Activated T-helper 17 cell treated with anti-CD3 and anti-CD28 coated beads, Interleukin-2, amount 50 U/mL, for 72 hours (primary cell): ENCODE results near the gene ITFG2. TPM values are rescaled to one million over a fixed set of nuclear protein-coding genes. Genes with fewer than 3 reads are reported as not detected.

Experiments used
- ATAC-seq: fragments of 150-1000 bp; cut with Tn5 transposase; replicated peaks from 2 replicates; pipeline ENCODE4 v1.10.0; 2021; ENCODE audit warnings: mild to moderate bottlenecking, moderate library complexity
- H3K27ac Mint-ChIP-seq: one replicate; pipeline ENCODE4 v1.8.0; 2022; ENCODE audit warnings: mixed read lengths
- H3K27me3 Mint-ChIP-seq: one replicate; pipeline ENCODE4 v1.8.0; 2022; ENCODE audit warnings: mixed read lengths
- H3K36me3 Mint-ChIP-seq: one replicate; pipeline ENCODE4 v1.8.0; 2022; ENCODE audit warnings: low read depth, mild to moderate bottlenecking, mixed read lengths
- H3K4me1 Mint-ChIP-seq: one replicate; pipeline ENCODE4 v1.8.0; 2022; ENCODE audit warnings: mixed read lengths
- H3K4me3 Mint-ChIP-seq: one replicate; pipeline ENCODE4 v1.8.0; 2022; ENCODE audit warnings: mild to moderate bottlenecking, mixed read lengths
- H3K9me3 Mint-ChIP-seq: one replicate; pipeline ENCODE4 v1.8.0; 2022; ENCODE audit warnings: mixed read lengths
- total RNA-seq, 2 donors: library from RNA; stranded (reverse); gene quantifications; one replicate each; pipeline ENCODE4 v1.2.3, GENCODE V29; 2022

ITFG2 gene
- total RNA-seq, 2 donors from 2014 or later: 34.8 to 43.8 TPM

DNA sequence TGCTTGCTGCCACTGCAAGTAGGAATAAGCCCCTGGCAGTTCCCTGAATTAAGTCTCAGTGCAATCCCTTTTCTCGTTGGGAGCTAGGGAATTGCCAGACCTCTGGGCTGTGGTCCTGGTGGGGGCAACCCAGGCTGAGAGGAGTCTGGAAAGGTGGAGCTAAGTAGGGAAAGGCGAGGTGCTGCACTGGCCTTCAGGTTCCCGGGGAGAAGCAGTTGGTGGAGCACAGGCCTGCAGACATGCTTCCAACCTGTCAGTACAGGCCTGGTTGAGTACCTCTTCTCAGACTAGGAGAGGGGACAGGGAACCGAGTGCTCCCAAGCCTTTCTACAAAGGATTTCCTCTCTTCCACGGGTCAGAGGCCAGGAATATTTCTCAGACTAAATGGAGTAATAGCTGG is 20.9 kb downstream of the ITFG2 start:
- H3K36me3 Mint-ChIP-seq: peaks cover 57% of the 10 kb centered on the region
- H3K27me3 Mint-ChIP-seq: no peaks in the 10 kb centered on the region
- no peaks in the 10 kb centered on the region for H3K9me3 Mint-ChIP-seq
- no peak overlapping the region for H3K27ac Mint-ChIP-seq
- ATAC-seq: no peak
- no peaks in the 10 kb centered on the region for H3K4me1 Mint-ChIP-seq
- no peak overlapping the region for H3K4me3 Mint-ChIP-seq

DNA sequence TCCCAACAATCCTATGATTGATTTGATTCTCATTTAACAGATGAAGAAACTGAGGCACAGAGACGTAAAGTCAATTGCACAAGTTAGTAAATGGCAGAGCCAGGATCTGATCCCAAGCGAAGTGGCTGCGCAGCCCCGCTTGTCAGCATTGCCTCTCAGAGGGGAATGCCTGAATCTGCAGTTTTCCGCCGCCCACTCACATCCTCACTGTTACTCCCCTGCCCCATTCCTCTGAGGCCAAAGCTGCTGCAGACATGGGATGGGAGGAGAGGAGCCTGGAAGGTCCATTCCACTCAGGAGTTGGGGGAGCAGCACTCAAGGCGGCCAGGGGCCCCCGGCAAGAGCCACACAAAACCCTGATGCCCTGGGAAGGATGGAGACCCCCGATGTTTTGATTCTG is 21.3 kb downstream of the ITFG2 start:
- H3K4me1 Mint-ChIP-seq: no peaks in the 10 kb centered on the region
- H3K36me3 Mint-ChIP-seq: peaks cover 57% of the 10 kb centered on the region
- H3K27me3 Mint-ChIP-seq: no peaks in the 10 kb centered on the region
- no peaks in the 10 kb centered on the region for H3K9me3 Mint-ChIP-seq
- ATAC-seq: no peak
- no peak overlapping the region for H3K27ac Mint-ChIP-seq
- H3K4me3 Mint-ChIP-seq: no peak overlapping the region

GRCh38 chr12:2834581-2835491 is 22.4 kb downstream of the ITFG2 start, which contains the start of gene NRIP2:
TSS of gene NRIP2 (minus strand) at chr12:2835035. CDS start at chr12:2834983, 52 bp downstream.
- Mint-ChIP-seq H3K27me3 (no peaks in the 10 kb centered on the region), H3K4me3 (no peak within 1 kb of the TSS), H3K9me3 (no peaks in the 10 kb centered on the region), H3K36me3 (peaks cover 59% of the 10 kb centered on the region), H3K4me1 (no peaks in the 10 kb centered on the region), H3K27ac (no peak within 1 kb of the TSS)
- no peak for ATAC-seq

- Mint-ChIP-seq H3K36me3 (peaks cover 58% of the 10 kb centered on the region), H3K4me3 (no peak overlapping the region), H3K27me3 (no peaks in the 10 kb centered on the region), H3K27ac (no peak overlapping the region), H3K9me3 (no peaks in the 10 kb centered on the region), H3K4me1 (no peaks in the 10 kb centered on the region)
- ATAC-seq: no peak
These were observed 23.4 kb downstream of the ITFG2 start for GRCh38 chr12:2835691-2836403.

GRCh38 chr12:2836574-2836973 is 24.1 kb downstream of the ITFG2 start:
- H3K9me3 Mint-ChIP-seq: no peaks in the 10 kb centered on the region
- H3K4me3 Mint-ChIP-seq: no peak overlapping the region
- no peaks in the 10 kb centered on the region for H3K27me3 Mint-ChIP-seq
- no peaks in the 10 kb centered on the region for H3K4me1 Mint-ChIP-seq
- peaks cover 55% of the 10 kb centered on the region for H3K36me3 Mint-ChIP-seq
- ATAC-seq: no peak
- no peak overlapping the region for H3K27ac Mint-ChIP-seq

GRCh38 chr12:2841056-2841650 is 28.7 kb downstream of the ITFG2 start:
- no peak overlapping the region for H3K27ac Mint-ChIP-seq
- H3K4me1 Mint-ChIP-seq: no peaks in the 10 kb centered on the region
- H3K36me3 Mint-ChIP-seq: peaks cover 67% of the 10 kb centered on the region
- H3K9me3 Mint-ChIP-seq: no peaks in the 10 kb centered on the region
- H3K27me3 Mint-ChIP-seq: no peaks in the 10 kb centered on the region
- ATAC-seq: no peak
- no peak overlapping the region for H3K4me3 Mint-ChIP-seq

DNA sequence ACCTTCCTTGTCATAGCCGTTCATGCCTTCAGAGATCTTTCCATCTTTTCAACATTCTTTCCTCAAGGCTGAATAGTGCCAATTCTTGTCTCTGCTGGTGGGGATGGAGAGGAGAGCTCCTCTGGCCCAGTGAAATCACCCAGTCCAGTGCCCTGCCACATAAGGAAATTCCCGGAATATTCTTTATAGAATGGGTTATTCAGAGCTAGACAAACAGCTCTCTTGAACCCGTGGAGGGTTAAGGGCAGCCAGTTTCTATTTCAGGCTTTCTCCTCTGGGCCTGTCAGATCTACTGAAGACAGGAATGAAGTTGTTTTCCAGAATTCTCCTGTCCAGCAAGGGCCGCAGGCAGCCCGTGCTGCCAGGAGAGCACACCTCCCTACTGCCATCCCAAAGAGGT is 30.5 kb downstream of the ITFG2 start:
- no peak for ATAC-seq
- Mint-ChIP-seq H3K27ac (no peak overlapping the region), H3K9me3 (no peaks in the 10 kb centered on the region), H3K36me3 (peaks cover 60% of the 10 kb centered on the region), H3K4me1 (no peaks in the 10 kb centered on the region), H3K27me3 (no peaks in the 10 kb centered on the region), H3K4me3 (no peak overlapping the region)

DNA sequence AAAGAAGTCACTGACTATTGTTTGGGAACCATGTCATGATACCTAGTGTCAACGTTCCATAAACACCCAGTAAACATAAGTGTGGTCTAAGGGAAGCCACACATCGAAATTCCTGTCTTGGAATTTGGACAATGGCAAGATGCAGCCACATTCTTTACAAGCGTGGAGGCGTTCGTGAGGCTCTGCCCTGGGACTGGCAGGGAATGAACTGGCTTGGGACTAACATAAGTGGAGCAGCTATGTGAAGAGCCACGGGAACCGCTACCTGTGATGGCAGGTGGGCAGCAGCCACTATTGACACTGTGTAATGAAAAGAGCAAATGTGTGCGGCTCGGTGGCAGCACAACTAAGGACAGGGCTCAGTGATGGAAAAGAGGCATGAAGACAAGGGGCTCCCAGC is 32.3 kb downstream of the ITFG2 start:
- Mint-ChIP-seq H3K9me3 (no peaks in the 10 kb centered on the region), H3K4me3 (no peak overlapping the region), H3K4me1 (no peaks in the 10 kb centered on the region), H3K27me3 (no peaks in the 10 kb centered on the region), H3K27ac (no peak overlapping the region), H3K36me3 (peaks cover 48% of the 10 kb centered on the region)
- no peak for ATAC-seq

GRCh38 chr12:2845280-2845679 is 32.8 kb downstream of the ITFG2 start:
- Mint-ChIP-seq H3K36me3 (peaks cover 43% of the 10 kb centered on the region), H3K4me1 (no peaks in the 10 kb centered on the region), H3K4me3 (no peak overlapping the region), H3K27me3 (no peaks in the 10 kb centered on the region), H3K9me3 (no peaks in the 10 kb centered on the region), H3K27ac (no peak overlapping the region)
- no peak for ATAC-seq

DNA sequence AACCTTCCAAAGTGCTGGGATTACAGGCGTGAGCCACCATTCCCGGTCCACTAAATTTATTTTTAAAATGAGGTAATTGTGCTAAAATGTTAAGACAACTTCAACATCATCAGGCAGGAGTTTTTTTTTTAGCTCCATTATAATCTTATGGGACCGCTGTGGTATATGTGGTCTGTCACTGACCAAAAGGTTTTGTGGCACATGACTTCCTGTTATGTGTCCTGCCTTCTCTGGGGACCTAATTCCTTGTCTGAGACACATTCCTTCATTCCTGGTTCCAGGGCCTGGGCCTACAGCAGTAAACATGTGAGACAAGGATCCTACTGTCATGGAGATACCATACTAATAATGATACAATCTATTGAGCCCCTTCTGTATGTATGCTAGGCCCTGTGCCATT is 39.5 kb downstream of the ITFG2 start:
- peaks cover 12% of the 10 kb centered on the region for H3K36me3 Mint-ChIP-seq
- no peak overlapping the region for H3K27ac Mint-ChIP-seq
- no peak for ATAC-seq
- H3K9me3 Mint-ChIP-seq: no peaks in the 10 kb centered on the region
- H3K4me3 Mint-ChIP-seq: no peak overlapping the region
- H3K4me1 Mint-ChIP-seq: peaks cover 4% of the 10 kb centered on the region
- no peaks in the 10 kb centered on the region for H3K27me3 Mint-ChIP-seq

DNA sequence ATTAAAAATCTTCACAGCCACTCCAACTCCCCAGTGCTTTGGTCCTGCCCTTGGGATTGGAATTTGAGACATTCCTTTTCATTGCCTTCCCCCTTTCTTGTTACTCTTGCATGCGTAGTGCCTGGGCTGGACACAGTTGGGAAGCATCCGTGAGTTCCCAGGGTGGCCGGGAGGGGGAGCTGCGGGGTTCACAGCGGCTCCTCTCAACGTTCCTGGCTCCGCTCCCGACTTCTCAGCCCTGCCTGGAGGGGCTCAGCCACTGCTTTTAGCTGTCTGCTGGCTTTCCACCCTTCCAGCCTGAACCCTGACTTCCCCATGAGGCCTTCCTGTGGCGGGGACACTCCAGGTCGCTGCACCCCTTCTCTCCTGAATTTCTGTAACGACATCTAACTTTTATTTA is 41.2 kb downstream of the ITFG2 start:
- H3K4me1 Mint-ChIP-seq: peaks cover 4% of the 10 kb centered on the region
- ATAC-seq: peak; percentile 82
- H3K36me3 Mint-ChIP-seq: peaks cover 13% of the 10 kb centered on the region
- no peak overlapping the region for H3K27ac Mint-ChIP-seq
- no peaks in the 10 kb centered on the region for H3K9me3 Mint-ChIP-seq
- no peak overlapping the region for H3K4me3 Mint-ChIP-seq
- H3K27me3 Mint-ChIP-seq: no peaks in the 10 kb centered on the region

GRCh38 chr12:2854669-2855453 is 42.4 kb downstream of the ITFG2 start:
- no peak overlapping the region for H3K27ac Mint-ChIP-seq
- no peaks in the 10 kb centered on the region for H3K9me3 Mint-ChIP-seq
- no peaks in the 10 kb centered on the region for H3K27me3 Mint-ChIP-seq
- ATAC-seq: no peak
- peaks cover 4% of the 10 kb centered on the region for H3K4me1 Mint-ChIP-seq
- H3K36me3 Mint-ChIP-seq: peaks cover 24% of the 10 kb centered on the region
- H3K4me3 Mint-ChIP-seq: no peak overlapping the region

DNA sequence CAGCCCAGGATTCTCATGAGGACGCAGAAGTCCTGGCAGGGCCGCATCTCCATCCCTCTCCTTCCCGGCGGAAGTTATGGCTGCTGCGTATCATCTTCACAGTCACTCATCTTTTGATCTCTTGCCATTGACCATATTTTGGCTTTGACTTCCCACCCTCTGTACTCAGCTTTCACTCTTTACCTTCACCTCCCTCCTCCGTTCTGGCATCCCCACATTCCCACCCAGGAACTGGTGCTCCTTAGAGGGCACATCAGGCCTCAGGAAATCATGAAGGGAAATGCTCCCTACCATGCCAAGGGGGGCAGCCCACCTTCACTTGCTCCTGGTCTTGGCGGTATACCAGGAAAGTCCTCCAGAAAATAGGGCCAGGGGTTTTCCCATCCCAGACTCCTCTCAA is 43.1 kb downstream of the ITFG2 start:
- Mint-ChIP-seq H3K4me1 (peaks cover 4% of the 10 kb centered on the region), H3K9me3 (no peaks in the 10 kb centered on the region), H3K36me3 (peaks cover 30% of the 10 kb centered on the region), H3K4me3 (no peak overlapping the region), H3K27me3 (no peaks in the 10 kb centered on the region), H3K27ac (peak overlapping the region; percentile 49)
- ATAC-seq: no peak

GRCh38 chr12:2856051-2856450 is 43.6 kb downstream of the ITFG2 start:
- H3K27ac Mint-ChIP-seq: peak overlapping the region; percentile 49
- no peaks in the 10 kb centered on the region for H3K9me3 Mint-ChIP-seq
- no peak for ATAC-seq
- no peak overlapping the region for H3K4me3 Mint-ChIP-seq
- peaks cover 4% of the 10 kb centered on the region for H3K4me1 Mint-ChIP-seq
- H3K27me3 Mint-ChIP-seq: no peaks in the 10 kb centered on the region
- peaks cover 34% of the 10 kb centered on the region for H3K36me3 Mint-ChIP-seq
